Measurements from ENCODE around the gene SUSD6. TPM values are rescaled to one million over a fixed set of nuclear protein-coding genes. Genes with fewer than 3 reads are reported as not detected.
"Not testable (repeated sequence)": the region's sequence is repeated elsewhere in the genome, so short reads cannot be mapped to it uniquely, and the experiment has no call there.

Gene SUSD6
- total RNA-seq, 1 experiment from 2014 or later: 1.4 TPM

GRCh38 chr14:69701291-69701690, 89.9 kb downstream of the SUSD6 start:
- in situ Hi-C loops (cut with HindIII; ENCODE audit: low sequenced_read_pairs): no loop called here
- peak; percentile 73 for DNase-seq (ENCODE audit: low spot score)

GRCh38 chr14:69701857-69702256, 90.5 kb downstream of the SUSD6 start:
- DNase-seq (ENCODE audit: low spot score): no peak
- in situ Hi-C loops (cut with HindIII; ENCODE audit: low sequenced_read_pairs): no loop called here

GRCh38 chr14:69703047-69704039, 91.9 kb downstream of the SUSD6 start:
- DNase-seq (ENCODE audit: low spot score): peak; percentile 32
- in situ Hi-C loops (cut with HindIII; ENCODE audit: low sequenced_read_pairs): no loop called here

GRCh38 chr14:69704319-69704718, 92.9 kb downstream of the SUSD6 start:
- DNase-seq (ENCODE audit: low spot score): no peak
- in situ Hi-C loops (cut with HindIII; ENCODE audit: low sequenced_read_pairs): no loop called here

GRCh38 chr14:69705706-69706105, 94.3 kb downstream of the SUSD6 start:
- no peak for DNase-seq (ENCODE audit: low spot score)
- in situ Hi-C loops (cut with HindIII; ENCODE audit: low sequenced_read_pairs): no loop called here

- in situ Hi-C loops (cut with HindIII; ENCODE audit: low sequenced_read_pairs): no loop called here
- DNase-seq (ENCODE audit: low spot score): no peak
Observed at GRCh38 chr14:69708049-69708448, 96.7 kb downstream of the SUSD6 start.

GRCh38 chr14:69708586-69709560, 97.5 kb downstream of the SUSD6 start:
- in situ Hi-C loops (cut with HindIII; ENCODE audit: low sequenced_read_pairs): no loop called here
- DNase-seq (ENCODE audit: low spot score): peak; percentile 61

- in situ Hi-C loops (cut with HindIII; ENCODE audit: low sequenced_read_pairs): no loop called here
- no peak for DNase-seq (ENCODE audit: low spot score)
Observed at GRCh38 chr14:69710378-69710777, 99.0 kb downstream of the SUSD6 start.

GRCh38 chr14:69711065-69711464, 99.7 kb downstream of the SUSD6 start:
- DNase-seq (ENCODE audit: low spot score): peak; percentile 80
- in situ Hi-C loops (cut with HindIII; ENCODE audit: low sequenced_read_pairs): no loop called here

GRCh38 chr14:69711477-69711876, 100.1 kb downstream of the SUSD6 start:
- in situ Hi-C loops (cut with HindIII; ENCODE audit: low sequenced_read_pairs): no loop called here
- peak; percentile 89 for DNase-seq (ENCODE audit: low spot score)

- in situ Hi-C loops (cut with HindIII; ENCODE audit: low sequenced_read_pairs): no loop called here
Observed at GRCh38 chr14:69711881-69712560, 100.6 kb downstream of the SUSD6 start.

GRCh38 chr14:69712599-69713088, 101.2 kb downstream of the SUSD6 start:
- DNase-seq (ENCODE audit: low spot score): peak; percentile 36
- in situ Hi-C loops (cut with HindIII; ENCODE audit: low sequenced_read_pairs): no loop called here

More at GRCh38 chr14:69711881-69712560, 100.6 kb downstream of the SUSD6 start:
- peak; percentile 93 for DNase-seq (ENCODE audit: low spot score)

- in situ Hi-C loops (cut with HindIII; ENCODE audit: low sequenced_read_pairs): no loop called here
- peak; percentile 81 for DNase-seq (ENCODE audit: low spot score)
Observed at GRCh38 chr14:69713209-69713781, 101.9 kb downstream of the SUSD6 start.

GRCh38 chr14:69713993-69714679, 102.7 kb downstream of the SUSD6 start:
- in situ Hi-C loops (cut with HindIII; ENCODE audit: low sequenced_read_pairs): no loop called here
- peak; percentile 53 for DNase-seq (ENCODE audit: low spot score)

GRCh38 chr14:69715725-69716477, 104.5 kb downstream of the SUSD6 start:
- DNase-seq (ENCODE audit: low spot score): peak; percentile 97
- in situ Hi-C loops (cut with HindIII; ENCODE audit: low sequenced_read_pairs): no loop called here

GRCh38 chr14:69716478-69717187, 105.2 kb downstream of the SUSD6 start:
- peak; percentile 63 for DNase-seq (ENCODE audit: low spot score)
- in situ Hi-C loops (cut with HindIII; ENCODE audit: low sequenced_read_pairs): no loop called here

- DNase-seq (ENCODE audit: low spot score); in situ Hi-C loops (cut with HindIII; ENCODE audit: low sequenced_read_pairs): not testable (repeated sequence)
Observed at GRCh38 chr14:69718614-69719013, 107.2 kb downstream of the SUSD6 start.

Measured in G401 (cell line).